Measurements from ENCODE around the gene CLDN24.

DNA sequence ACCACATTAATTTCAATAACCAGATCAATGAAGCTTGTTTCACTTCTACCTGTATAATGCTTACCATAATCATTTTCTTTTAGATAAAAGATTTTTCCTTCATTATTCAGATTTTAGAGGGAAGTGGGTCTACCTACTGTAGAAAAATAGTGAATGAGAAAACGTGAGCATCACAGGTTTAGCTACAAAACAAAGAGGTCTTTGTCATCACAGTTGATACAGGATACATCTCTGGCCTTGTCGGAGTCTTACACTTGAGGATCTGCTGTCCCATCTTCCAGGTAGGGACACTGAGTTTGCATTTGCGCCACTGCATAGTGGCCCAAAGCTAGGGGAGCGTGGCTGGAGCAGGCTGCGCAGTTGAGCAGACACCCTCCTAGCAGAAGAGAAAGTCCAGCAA is 710 bp downstream of the CLDN24 start:
- TF ChIP-seq CTCF (IDR thresholded peaks at IDR 0.05; ENCODE audit: insufficient read depth, low read length), result no peak
- TF ChIP-seq POLR2AphosphoS5 (IDR thresholded peaks at IDR 0.05; ENCODE audit: low read depth), result no peak
- TF ChIP-seq, protein P1, sequence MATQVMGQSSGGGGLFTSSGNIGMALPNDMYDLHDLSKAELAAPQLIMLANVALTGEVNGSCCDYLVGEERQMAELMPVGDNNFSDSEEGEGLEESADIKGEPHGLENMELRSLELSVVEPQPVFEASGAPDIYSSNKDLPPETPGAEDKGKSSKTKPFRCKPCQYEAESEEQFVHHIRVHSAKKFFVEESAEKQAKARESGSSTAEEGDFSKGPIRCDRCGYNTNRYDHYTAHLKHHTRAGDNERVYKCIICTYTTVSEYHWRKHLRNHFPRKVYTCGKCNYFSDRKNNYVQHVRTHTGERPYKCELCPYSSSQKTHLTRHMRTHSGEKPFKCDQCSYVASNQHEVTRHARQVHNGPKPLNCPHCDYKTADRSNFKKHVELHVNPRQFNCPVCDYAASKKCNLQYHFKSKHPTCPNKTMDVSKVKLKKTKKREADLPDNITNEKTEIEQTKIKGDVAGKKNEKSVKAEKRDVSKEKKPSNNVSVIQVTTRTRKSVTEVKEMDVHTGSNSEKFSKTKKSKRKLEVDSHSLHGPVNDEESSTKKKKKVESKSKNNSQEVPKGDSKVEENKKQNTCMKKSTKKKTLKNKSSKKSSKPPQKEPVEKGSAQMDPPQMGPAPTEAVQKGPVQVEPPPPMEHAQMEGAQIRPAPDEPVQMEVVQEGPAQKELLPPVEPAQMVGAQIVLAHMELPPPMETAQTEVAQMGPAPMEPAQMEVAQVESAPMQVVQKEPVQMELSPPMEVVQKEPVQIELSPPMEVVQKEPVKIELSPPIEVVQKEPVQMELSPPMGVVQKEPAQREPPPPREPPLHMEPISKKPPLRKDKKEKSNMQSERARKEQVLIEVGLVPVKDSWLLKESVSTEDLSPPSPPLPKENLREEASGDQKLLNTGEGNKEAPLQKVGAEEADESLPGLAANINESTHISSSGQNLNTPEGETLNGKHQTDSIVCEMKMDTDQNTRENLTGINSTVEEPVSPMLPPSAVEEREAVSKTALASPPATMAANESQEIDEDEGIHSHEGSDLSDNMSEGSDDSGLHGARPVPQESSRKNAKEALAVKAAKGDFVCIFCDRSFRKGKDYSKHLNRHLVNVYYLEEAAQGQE (IDR thresholded peaks at IDR 0.05; ENCODE audit: insufficient replicate concordance, low read depth), result no peak
- no peak for TF ChIP-seq GABPA (IDR thresholded peaks at IDR 0.05; ENCODE audit: low read depth)
